Measurements from ENCODE around the gene MCRIP2.
A peak's percentile ranks its signal among the peaks of the same experiment; 100 is the strongest.

Gene MCRIP2

DNA sequence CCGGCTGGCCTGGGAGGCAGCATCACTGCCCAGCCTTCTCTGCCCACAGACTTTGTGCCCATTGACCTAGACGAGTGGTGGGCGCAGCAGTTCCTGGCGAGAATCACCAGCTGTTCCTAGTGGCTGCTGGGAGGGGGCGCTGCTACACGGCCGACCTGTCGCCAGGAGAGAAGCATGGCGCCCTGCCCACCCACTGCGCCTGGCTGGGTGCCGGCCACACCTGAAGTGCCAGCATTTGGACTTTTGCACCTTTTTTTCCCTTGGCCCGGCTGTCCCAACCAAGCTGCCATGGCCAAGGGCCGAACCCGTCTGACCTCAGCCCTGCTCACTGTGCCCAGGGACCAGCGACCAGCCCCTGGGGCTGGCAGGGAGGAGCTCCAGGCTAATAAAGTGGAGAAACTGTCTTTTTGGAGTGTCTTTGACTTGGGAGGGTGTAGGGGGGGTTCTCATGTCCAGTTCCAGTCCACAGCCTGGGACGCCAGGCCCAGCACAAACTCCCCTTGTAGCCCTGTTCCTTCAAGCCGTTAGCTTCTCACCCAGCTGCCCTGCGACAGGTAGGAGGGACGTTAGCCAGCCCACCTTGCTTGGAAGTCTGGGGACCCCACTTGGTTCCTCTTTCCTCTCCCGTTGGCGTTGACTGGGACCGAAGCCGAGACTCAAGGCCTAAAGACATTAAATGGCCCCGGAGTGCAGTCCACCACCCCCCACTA, 6.6 kb downstream of the MCRIP2 start:
- peak in 1 of 3 donors; percentile 57 for DNase-seq (ENCODE audit: low read depth in 3 of 3)

DNA sequence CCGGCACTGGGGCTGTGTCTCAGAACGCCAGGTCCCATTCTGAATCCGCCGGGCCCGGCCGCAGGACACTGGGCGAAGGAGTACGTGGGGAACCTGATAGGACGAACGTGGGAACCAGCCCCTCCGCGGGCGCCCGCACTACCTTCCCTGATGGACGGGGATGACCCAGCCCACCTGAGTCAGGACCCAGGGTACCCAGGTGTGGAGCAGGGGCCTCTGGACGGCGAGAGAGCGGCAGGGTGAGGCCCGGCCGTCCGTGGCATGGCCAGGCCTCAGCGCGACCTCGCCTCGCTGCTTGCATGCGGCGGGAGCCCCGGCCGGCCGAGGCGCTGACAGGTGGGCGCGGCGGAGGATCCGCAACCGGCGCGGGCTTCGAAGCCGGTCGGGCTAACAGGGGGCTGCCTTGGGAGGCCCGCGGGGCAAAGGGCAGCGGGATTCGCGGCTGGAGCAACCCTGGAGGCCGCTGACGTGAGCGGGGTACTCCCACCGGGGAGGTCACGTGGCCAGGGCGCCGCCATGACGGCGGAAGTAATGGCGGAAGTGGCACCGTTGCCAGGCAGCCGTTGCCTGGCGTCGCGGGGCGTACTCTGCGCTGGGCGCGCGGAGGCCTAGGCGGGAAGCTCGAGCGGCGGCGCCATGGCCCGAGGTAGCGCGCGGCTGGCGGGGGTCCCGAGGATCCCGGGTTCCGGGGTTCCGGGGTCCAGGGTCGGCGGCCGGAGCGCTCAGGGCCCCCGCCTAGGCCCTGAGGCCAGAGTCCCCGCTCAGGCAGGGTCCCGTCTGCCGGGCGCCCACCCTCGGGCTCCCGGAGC, 7.4 kb downstream of the MCRIP2 start, which contains the start of gene WDR90:
WDR90 (plus strand) TSS at position 585 of the 809 bp plus-strand sequence; CDS start at position 637, 52 bp downstream.
- peak; percentile 87 to 94 (median 88) for DNase-seq (ENCODE audit: low read depth in 3 of 3)

DNA sequence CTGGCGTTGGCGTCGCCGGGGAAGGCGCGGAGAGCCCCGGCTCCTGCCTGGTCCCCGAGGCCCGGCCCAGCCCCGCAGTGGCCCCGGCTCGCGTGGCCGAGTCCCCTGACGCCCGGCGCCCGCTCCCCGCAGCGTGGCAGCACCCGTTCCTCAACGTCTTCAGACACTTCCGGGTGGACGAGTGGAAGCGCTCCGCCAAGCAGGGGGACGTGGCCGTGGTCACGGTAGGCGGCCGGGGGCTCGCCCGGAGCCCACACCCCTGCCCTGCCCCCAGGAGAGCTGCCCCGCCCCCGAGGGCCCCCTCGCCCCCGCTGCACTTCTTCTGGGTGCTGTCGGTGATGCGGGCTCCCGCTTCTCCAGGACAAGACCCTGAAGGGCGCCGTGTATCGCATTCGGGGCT, 8.0 kb downstream of the MCRIP2 start:
- DNase-seq (ENCODE audit: low read depth in 3 of 3): no peak

DNA sequence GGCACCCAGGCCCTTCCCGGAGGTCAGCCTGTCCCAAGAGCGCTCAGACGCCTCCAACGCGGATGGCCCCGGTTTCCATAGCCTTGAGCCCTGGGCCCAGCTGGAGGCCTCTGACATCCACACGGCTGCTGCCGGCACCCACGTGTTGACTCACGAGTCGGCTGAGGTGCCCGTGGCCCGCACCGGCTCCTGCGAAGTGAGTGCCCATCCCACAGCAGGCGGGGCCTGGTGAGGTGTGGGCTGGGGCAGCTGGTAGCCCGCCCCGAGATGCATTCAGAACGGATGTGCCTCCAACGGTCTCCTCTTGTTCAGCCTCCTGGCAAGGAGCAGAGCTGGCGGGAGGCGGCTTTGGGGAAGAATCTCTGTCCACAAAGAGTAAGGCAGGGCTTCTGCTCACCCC, 10.2 kb downstream of the MCRIP2 start:
- DNase-seq (ENCODE audit: low read depth in 3 of 3): no peak

DNA sequence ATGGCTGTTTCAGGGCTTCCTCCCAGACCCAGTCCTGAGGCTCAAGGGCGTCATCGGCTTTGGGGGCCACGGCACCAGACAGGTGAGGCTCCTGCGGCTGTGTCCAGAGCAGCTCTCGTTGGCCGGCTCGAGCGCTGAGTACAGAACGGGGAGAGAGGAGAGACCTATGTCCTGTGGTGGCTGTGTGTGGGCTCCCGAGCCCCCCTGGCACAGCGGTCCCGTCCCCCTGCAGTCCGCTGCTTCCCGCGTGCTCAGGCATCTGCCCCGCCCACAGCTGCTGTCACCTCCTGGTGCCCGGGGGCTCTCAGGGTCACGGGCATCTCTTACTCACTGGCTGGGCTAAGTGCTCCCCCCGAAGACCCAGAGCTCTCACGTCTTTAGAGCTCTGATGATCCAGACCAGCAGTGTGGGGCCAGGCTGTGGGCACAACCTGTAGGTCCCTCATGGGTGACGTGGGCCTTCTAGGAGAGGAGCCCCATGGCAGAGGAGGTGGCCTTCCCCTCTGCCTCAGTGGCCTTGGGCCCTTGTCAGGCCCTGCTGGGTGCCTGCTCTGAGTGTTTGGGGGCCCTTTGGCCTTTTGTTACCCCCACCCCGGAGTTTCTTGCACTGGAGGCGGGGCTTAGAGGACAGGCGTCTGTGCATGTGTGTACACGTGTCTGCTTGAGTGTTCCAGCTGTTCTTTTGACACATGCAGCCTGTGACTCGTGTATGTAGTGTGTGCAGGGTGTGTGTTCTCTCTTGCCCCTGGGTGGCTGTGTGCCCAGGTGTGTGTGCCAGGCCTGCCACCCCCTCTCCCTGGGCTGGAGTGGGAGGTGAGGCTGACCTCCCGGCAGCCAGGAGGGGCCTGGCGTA, 11.1 kb downstream of the MCRIP2 start:
- DNase-seq (ENCODE audit: low read depth in 3 of 3): no peak

DNA sequence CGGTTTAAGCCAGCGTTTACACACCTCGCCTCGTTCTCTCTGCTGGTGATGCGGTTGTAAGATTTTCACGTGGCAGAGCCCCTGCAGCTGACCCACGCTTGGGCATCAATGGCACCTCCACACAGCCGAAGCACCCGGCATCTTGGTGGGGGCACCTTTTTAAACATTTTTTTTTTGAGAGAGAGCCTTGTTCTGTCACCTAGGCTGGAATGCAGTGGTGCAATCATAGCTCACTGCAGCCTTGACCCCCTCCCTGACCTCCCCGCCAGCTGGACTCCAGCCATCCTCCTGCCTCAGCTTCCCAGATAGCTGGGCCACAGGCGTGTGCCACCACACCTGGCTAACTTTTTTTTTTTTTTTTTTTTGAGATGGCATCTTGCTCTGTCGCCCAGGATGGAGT, 12.4 kb downstream of the MCRIP2 start:
- no peak for DNase-seq (ENCODE audit: low read depth in 3 of 3)

DNA sequence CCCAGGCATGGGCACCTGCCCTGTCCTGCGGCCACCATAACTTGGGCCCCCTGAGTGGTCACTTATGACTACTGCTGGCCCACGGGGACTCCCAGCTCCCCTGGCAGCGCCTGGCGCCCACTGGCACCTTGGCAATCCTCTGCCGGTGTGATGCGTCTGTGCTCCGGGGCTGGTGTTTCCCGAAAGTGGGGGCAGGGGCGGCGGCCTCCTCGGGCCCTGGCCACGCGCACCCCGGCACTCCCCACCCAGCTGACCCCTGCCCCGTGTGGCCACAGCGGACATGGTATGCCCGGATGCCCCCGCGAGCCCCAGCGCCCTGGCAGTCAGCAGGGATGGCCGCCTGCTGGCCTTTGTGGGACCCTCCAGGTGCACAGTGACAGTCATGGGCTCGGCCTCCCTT, 15.9 kb downstream of the MCRIP2 start:
- no peak for DNase-seq (ENCODE audit: low read depth in 3 of 3)

DNA sequence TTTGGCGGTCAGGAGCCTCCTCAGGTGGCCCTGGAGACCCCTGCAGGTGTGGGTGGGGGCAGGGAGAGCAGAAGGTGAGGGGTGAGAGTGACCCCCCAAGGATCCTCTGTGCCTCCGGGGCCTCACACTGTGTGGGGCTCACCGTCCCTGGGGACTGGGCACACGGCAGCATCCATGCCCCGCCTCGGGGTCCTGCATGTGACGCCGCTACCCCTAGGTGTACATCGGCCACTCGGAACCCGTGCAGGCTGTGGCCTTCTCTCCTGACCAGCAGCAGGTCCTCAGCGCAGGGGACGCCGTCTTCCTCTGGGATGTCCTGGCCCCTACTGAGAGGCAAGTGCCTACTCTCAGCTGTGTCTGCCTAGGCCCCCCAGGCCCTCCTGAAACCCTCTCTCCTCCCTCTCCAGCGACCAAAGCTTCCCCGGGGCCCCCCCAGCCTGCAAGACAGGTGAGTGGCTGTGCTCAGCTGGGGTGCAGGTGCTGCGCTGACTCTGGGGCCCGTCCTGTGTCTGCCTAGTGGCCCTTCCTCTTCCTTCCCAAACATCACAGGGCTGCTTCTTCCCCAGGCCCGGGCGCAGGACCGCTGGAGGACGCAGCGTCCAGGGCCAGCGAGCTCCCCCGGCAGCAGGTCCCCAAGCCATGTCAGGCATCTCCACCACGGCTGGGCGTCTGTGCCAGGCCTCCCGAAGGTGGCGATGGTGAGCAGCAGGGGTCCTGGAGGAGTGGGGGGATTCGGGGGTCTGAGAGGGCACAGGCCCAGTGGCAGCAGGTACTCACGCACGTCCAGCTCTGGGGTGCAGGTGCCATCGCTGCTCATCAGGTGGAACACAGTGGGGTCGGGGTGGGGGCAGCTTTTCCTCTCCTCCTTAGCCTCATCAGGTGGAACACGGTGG, 17.3 kb downstream of the MCRIP2 start:
- no peak for DNase-seq (ENCODE audit: low read depth in 3 of 3)

DNA sequence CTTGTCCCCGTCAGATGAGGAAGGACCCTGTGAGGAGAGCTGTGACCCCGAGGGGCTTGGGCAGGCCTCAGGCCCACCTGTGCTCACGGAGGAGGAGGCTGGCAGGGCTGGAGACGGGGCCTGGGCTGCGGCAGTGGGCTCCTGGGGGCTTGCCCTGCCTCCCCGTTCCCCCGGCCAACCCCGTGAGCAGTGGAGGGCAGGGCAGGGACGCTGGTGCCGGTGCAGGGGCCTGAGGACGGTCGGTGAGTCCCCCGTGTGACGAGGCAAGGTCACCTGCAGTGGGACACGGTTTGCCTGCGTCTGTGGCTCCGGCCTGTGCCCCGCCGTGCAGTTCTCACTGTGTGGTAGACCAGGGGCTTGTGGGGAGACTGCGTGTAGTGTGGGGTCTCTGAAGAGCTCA, 18.0 kb downstream of the MCRIP2 start:
- no peak for DNase-seq (ENCODE audit: low read depth in 3 of 3)

DNA sequence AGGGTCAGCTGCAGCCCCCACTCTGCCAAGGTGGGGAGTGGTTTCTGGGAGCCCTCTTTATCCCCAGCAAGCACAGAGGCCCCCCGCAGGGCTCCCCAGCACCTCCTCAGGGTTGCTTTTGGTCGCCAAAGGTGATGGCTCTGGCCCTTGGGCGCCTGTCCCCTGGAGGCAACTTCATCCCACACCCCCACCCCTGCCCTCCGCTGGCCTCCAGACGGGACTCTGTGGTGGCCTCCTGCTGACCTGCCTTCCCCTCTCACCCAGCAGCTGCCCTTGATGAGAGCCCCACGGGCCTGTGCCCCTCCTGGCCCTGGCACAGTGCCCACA, 18.5 kb downstream of the MCRIP2 start:
- no peak for DNase-seq (ENCODE audit: low read depth in 3 of 3)

DNA sequence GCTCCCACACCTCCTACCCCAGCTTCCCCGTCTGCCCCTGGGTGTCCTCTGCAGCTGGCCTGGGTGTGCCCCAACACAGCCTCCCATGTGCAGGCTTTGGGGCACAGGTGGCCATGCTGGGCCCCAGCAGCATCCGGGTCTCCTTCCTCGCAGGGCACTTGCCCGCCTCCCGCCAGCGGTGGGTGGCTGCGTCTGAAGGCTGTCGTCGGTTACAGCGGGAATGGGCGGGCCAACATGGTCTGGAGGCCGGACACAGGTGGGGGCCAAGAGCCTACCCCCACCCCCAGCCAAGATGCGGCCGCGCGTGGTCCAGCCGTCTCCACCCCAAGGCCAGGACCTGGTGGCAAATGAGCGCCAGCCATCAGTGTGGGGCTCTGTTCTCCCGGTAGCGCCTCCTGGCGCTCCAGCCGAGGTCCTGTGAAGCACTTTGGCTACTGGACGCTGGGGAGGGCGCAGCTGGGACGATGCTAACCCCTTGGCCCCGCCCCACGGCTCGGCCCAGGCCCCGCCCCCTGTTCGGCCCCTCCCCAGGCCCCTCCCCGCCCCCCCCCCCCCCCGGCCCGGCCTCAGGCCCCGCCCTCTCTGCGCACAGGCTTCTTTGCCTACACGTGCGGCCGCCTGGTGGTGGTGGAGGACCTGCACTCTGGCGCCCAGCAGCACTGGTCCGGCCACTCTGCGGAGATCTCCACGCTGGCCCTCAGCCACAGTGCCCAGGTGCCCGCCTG, 19.0 kb downstream of the MCRIP2 start:
- peak in 1 of 3 donors; percentile 51 for DNase-seq (ENCODE audit: low read depth in 3 of 3)

DNA sequence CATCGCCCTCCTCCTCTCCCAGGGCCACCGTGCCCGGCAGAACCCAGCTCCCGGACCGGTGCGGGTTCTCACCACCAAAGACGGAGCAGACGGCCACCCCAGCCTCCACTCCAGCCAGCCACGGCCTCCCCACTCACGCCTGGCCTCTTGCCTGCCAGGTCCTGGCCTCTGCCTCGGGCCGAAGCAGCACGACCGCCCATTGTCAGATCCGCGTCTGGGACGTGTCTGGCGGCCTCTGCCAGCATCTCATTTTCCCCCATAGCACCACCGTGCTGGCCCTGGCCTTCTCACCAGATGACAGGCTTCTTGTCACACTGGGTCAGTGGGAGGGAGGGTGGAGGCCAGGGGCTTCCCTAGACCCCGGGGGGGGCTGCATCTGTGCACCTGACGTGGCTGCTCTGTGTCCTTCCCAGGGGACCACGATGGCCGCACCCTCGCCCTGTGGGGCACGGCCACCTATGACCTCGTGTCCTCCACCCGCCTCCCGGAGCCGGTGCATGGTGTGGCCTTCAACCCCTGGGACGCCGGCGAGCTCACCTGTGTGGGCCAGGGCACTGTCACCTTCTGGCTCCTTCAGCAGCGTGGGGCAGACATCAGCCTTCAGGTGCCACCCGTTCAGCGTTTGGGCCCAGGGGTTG, 19.7 kb downstream of the MCRIP2 start:
- DNase-seq (ENCODE audit: low read depth in 3 of 3): no peak

DNA sequence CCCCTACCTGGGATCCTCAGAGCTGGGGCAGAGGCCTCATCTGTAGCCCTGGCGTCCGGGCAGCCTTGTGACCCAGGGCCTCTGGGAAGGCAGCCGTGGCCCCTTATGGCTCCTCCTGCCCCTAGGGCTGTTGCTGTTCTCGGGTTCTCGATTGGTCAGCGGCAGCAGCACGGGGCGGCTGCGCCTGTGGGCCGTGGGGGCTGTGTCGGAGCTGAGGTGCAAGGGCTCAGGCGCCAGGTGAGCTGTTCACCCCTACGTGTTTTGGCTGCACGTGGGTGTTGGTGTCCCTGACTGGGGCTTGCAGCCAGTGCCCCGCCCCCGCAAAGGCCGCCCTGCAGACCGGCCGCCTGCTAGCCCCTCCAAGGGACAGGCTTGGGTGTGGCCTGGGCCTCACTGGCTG, 20.5 kb downstream of the MCRIP2 start:
- DNase-seq (ENCODE audit: low read depth in 3 of 3): no peak

DNA sequence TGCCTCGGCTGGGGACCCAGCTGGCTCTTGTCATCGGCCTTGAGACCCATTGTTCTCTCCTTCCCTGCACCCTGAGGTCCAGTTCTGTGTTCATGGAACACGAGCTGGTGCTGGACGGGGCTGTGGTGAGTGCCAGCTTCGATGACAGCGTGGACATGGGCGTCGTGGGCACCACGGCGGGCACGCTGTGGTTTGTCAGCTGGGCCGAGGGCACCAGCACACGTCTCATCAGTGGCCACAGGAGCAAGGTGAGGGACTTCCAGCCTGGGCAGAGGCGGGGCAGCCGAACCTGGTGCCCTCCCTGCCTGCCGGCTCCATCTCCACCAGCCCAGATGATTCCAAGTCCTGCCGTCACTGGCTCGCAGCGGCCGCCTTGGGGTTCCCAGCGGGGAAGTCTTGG, 21.0 kb downstream of the MCRIP2 start:
- no peak for DNase-seq (ENCODE audit: low read depth in 3 of 3)

DNA sequence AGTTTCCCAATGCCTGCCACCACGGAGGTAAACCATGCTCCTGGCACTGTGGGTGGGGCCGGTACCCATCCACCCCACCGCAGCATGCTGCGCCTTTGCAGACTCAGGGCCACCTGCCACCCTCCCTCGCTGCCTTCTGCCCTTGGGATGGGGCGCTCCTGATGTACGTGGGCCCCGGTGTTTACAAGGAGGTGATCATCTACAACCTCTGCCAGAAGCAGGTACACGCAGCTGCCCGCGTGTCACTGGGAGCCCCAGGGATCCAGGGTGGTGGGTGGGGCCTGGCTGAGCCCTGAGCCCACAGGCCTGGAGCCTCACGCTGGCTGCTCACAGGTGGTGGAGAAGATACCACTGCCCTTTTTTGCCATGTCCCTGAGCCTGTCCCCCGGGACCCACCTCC, 24.9 kb downstream of the MCRIP2 start:
- DNase-seq (ENCODE audit: low read depth in 3 of 3): no peak

DNA sequence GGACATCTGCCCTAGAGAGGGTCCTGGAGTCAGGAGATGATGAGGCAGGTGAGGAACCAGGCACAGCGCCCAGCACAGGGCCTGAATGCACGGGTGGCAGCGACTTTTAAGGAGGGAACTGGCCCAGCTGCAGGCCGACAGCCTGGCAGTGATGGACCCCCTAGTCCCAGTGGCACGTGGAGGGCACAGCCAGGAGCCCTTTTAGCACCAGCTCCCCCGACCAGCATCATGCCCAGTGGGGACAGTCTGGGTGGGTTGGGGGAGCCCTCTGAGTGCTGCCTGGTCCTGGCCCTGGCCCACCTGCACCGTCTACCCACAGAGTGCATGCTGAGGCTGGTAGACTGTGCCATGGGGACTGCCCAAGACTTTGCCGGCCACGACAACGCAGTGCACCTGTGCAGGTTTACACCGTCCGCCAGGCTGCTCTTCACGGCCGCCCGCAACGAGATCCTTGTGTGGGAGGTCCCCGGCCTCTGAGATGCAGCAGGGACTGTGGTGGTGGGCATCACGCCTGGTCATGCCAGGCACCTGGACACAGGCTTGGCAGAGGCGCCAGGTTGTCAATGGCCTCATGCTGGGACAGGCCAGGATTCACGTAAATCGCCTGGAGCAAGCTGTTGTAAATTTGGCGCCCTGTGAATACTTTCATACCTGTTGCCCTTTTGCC, 25.6 kb downstream of the MCRIP2 start:
- no peak for DNase-seq (ENCODE audit: low read depth in 3 of 3)

DNA sequence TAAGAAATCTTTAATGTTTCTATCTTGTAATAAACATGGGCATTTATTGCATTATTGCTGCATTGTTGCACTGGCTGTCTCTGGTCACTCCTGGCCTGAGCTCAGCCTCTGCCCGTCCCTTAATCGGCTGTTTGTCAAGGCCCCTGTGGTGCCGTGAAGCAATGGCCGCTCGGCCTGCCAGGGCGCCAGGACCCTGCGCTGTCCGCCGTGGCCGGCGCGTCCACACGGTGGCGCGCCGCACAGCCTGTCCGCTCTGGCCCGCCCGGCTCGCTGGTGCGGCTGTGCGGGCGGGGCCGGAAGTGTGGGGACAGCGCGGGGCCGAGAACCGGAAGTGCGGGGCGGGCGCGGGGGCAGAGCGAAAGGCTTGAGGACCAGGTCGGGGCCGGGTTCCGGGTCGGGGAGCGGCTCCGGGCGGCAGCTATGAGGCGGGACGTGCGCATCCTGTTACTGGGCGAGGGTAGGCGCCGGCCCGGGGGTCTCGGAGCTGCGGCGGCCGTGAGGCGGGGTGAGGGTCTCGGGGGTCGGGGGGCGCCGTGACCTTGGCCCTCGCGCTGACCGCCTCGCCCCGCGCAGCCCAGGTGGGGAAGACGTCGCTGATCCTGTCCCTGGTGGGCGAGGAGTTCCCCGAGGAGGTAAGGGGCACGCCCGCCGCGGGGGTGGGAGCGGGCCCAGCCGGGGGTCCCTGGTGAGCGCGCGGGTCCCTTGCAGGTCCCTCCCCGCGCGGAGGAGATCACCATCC, 26.3 kb downstream of the MCRIP2 start, which contains the start of gene RHOT2:
RHOT2 (plus strand) TSS at position 353 of the 739 bp plus-strand sequence; CDS start at position 421, 68 bp downstream.
- peak; percentile 87 to 95 (median 93) for DNase-seq (ENCODE audit: low read depth in 3 of 3)

DNA sequence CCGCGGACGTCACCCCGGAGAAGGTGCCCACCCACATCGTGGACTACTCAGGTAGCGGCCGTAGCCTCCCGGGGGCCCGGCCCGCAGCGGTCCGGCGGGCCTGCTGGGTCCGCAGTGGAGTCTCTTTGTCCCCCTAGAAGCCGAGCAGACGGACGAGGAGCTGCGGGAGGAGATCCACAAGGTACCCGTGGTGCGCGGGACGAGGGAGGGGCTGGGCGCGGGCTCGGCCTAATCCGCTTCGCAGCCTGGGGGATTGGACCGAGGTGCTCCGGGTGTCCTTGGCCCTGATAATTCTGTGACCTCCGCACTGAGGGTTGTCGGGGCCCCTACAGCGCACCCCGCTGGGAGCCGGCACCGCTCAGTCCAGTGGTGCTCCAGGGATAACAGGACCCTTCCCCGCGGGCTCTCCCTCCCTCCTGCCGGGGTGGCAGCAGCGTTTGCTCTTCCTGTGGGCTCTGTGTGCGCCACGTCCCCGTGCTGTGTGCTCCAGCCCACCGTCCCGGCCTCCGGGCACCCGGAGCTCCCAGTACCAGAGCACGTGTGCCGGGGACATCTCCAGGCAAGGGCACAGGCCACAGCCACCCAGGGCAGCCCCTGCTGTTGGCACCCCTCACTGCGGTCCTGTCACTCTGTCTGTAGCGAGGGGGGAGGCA, 27.0 kb downstream of the MCRIP2 start:
- DNase-seq (ENCODE audit: low read depth in 3 of 3): no peak

Data from stimulated activated CD4-positive, alpha-beta T cell treated with anti-CD3 and anti-CD28 coated beads, TNF-alpha, amount 100 ng/mL, for 48 hours (primary cell).